HepG2 (cell line): Measurements from ENCODE around the gene MTMR6. TPM values are rescaled to one million over a fixed set of nuclear protein-coding genes. Genes with fewer than 3 reads are reported as not detected.

Experiments used
- ATAC-seq: fragments of 200-7000 bp; cut with Tn5 transposase; 3 replicates; pipeline ENCODE4 v1.9.1; 2020; ENCODE audit warnings: mild to moderate bottlenecking, moderate library complexity
- BruUV-seq: library from RNA; stranded (reverse); fragments of 400-500 nt; replicated peaks from 2 replicates; lab custom pipeline; 2021; lab: Mats Ljungman, UMichigan
- CTCF ChIA-PET: fragments of 300-600 bp; formaldehyde crosslinking; extraction: SDS; loops from one replicate; lab custom pipeline; 2021; ENCODE audit warnings: low total read pairs, inconsistent platforms, low intra/inter-chr PET ratio; lab: Yijun Ruan, JAX
- POLR2A ChIA-PET: fragments of 350-600 bp; sonication (Branson Sonifier 250); formaldehyde crosslinking; loops from one replicate; lab custom pipeline; 2020; ENCODE audit warnings: antibody characterized with exemption, inconsistent platforms; lab: Yijun Ruan, JAX
- DNase-seq: peaks from one replicate; pipeline ENCODE4 v3.0.0-alpha.2; 2015; ENCODE audit warnings: low spot score
- FAIRE-seq: peaks from 3 replicates; lab custom pipeline; 2011; peaks lifted over from hg19 to GRCh38; lab: Jason Lieb, UNC
- H2AFZ ChIP-seq: one replicate; pipeline ENCODE4 v1.6.1; 2011; ENCODE audit warnings: low read length, inconsistent platforms
- H3K27ac ChIP-seq: fragments of 300-600 bp; 3 replicates; pipeline ENCODE4 v1.8.0; 2011; ENCODE audit warnings: mixed run types, mild to moderate bottlenecking, mixed read lengths, low read length, inconsistent platforms; ENCODE audit not compliant: insufficient read depth; ENCODE audit errors: extremely low read length
- H3K27me3 ChIP-seq, 2 experiments: fragments of 200-600 bp in 1 of 2; 2 replicates in 1 of 2; 3 replicates in 1 of 2; pipeline versions ENCODE4 v1.6.0 to v1.8.0; 2011; ENCODE audit warnings: low read length in 2 of 2, mild to moderate bottlenecking in 2 of 2, moderate library complexity in 2 of 2, inconsistent platforms in 1 of 2; ENCODE audit not compliant: insufficient read depth in 2 of 2, control insufficient read depth in 1 of 2
- H3K36me3 ChIP-seq, 2 experiments: fragments of 200-600 bp in 1 of 2; replicated peaks in 1 of 2; 2 replicates in 1 of 2; 3 replicates in 1 of 2; pipeline versions ENCODE4 v1.5.1 to v1.8.0; 2011; ENCODE audit warnings: low read length in 2 of 2, inconsistent platforms in 1 of 2; ENCODE audit not compliant: insufficient read depth in 2 of 2, control insufficient read depth in 1 of 2
- H3K4me1 ChIP-seq: 2 replicates; pipeline ENCODE4 v1.5.1; 2012; ENCODE audit warnings: low read length, inconsistent platforms; ENCODE audit not compliant: insufficient read depth
- H3K4me2 ChIP-seq: 2 replicates; pipeline ENCODE4 v1.6.0; 2011; ENCODE audit warnings: low read depth, low read length, inconsistent platforms
- H3K4me3 ChIP-seq, 3 experiments: fragments of 200-600 bp in 1 of 3; sonication (generic), shearing (Covaris generic) in 1 of 3; replicated peaks in 1 of 3; 2 replicates each; pipeline ENCODE4 v1.5.1; 2011 to 2016; ENCODE audit warnings: low read length in 3 of 3, inconsistent platforms in 2 of 3, low read depth in 2 of 3, mild to moderate bottlenecking in 2 of 3, control low read depth in 1 of 3, mixed read lengths in 1 of 3; ENCODE audit not compliant: insufficient read depth in 1 of 3
- H3K79me2 ChIP-seq: one replicate; pipeline ENCODE4 v1.6.1; 2011; ENCODE audit warnings: low read length, inconsistent platforms; ENCODE audit not compliant: insufficient read depth
- H3K9ac ChIP-seq: 2 replicates; pipeline ENCODE4 v1.6.0; 2011; ENCODE audit warnings: mild to moderate bottlenecking, low read depth, low read length, inconsistent platforms; ENCODE audit not compliant: insufficient read depth
- H3K9me3 ChIP-seq: 2 replicates; pipeline ENCODE4 v1.5.1; 2012; ENCODE audit warnings: mild to moderate bottlenecking, low read length
- H4K20me1 ChIP-seq: 2 replicates; pipeline ENCODE4 v1.6.0; 2011; ENCODE audit warnings: inconsistent platforms, mild to moderate bottlenecking, low read length, moderate library complexity; ENCODE audit not compliant: insufficient read depth
- MAFF ChIP-seq: IDR thresholded peaks from 2 replicates; pipeline ENCODE4 v1.6.1; 2011; ENCODE audit warnings: low read depth, low read length, improper control_type of control experiment
- TRIM24 ChIP-seq: sonication (generic); formaldehyde crosslinking; IDR thresholded peaks from 2 replicates; pipeline ENCODE4 v1.8.0; 2022; ENCODE audit warnings: mild to moderate bottlenecking, missing genetic modification reagents
- ZBTB7B ChIP-seq: sonication (generic); formaldehyde crosslinking; IDR thresholded peaks from 2 replicates; pipeline ENCODE4 v1.4.0; 2020; ENCODE audit warnings: missing genetic modification reagents
- WGBS: methylation state at CpG from one replicate; pipeline ENCODE4 v1.1.6; 2017; ENCODE audit warnings: low lambda C conversion rate; 5-methylcytosine and 5-hydroxymethylcytosine counted together
- in situ Hi-C: cut with HindIII; loops from 2 replicates; pipeline ENCODE4 v1.10.0; 2017; ENCODE audit warnings: low pct_unique_long_range_greater_than_20kb; ENCODE audit not compliant: extremely low pct_ligation_motif_present
- intact Hi-C: fragments of 100-400 bp; cut with micrococcal nuclease; formaldehyde crosslinking; loops from one replicate; pipeline ENCODE4 v1.10.0; 2022; ENCODE audit not compliant: unreplicated experiment
- polyA plus RNA-seq, 8 experiments: library from polyadenylated mRNA; depleted of rRNA in 3 of 8; stranded (reverse) in 7 of 8; unstranded in 1 of 8; fragments of >200 nt; fragmentation: Illumina TruSeq in 4 of 8; extraction: Trizol in 4 of 8; gene quantifications; 2 replicates each; pipeline versions ENCODE4 v1.2.1 to v1.2.3, GENCODE V29; 2011 to 2016; ENCODE audit warnings: low read depth in 4 of 8, missing spikeins in 1 of 8, mixed read lengths in 1 of 8; ENCODE audit not compliant: insufficient read depth in 1 of 8
- total RNA-seq, 5 experiments: library from RNA; depleted of rRNA; stranded (reverse); fragments of >200 nt; fragmentation: Illumina TruSeq; extraction: Trizol; gene quantifications; 2 replicates each; pipeline ENCODE4 v1.2.3, GENCODE V29; 2016; ENCODE audit warnings: low read depth in 1 of 5
- TF ChIP-seq, protein P1 (sequence below): sonication (generic); formaldehyde crosslinking; IDR thresholded peaks from 2 replicates; pipeline ENCODE4 v1.5.1; 2020; ENCODE audit warnings: missing genetic modification reagents, mild to moderate bottlenecking, borderline replicate concordance
- TF ChIP-seq, protein P2 (sequence below): sonication (generic); formaldehyde crosslinking; conservative IDR thresholded peaks from 2 replicates; pipeline ENCODE4 v1.4.0; 2020; ENCODE audit warnings: missing genetic modification reagents
- TF ChIP-seq, protein P3 (sequence below): sonication (generic); formaldehyde crosslinking; IDR thresholded peaks from 2 replicates; pipeline ENCODE4 v1.5.1; 2020; ENCODE audit warnings: mild to moderate bottlenecking, missing genetic modification reagents

The MTMR6 gene
- total and polyA plus RNA-seq, 2 of the 13 experiments (the other 11 are each of a cell fraction or from before 2014, with no cell fraction given): 3.4 to 7.8 TPM

DNA sequence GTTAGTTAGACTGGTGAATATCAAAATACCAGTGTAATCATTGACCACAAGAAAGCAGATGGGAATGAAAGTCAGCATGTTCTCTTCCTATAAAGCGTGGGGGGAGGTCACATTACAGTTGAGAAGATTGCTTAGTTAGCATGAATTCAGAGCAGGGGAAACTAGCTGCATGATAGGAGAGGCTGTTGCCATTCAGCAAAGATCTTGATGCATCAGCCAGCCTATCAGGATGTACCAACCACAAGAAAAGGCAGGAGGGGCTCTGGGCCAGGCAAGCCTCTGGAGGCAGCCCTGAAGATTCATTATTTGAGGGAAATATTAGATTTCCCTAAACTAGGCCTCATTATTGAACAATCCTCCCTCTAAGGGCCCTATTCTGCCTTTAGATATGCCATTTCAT, 5.0 kb upstream of the MTMR6 start:
- Histone ChIP-seq H3K4me3 (no peak overlapping the region), H4K20me1 (no peaks in the 10 kb centered on the region), H3K27me3 (peaks cover 0 to 16% of the 10 kb centered on the region in 2 experiments; a peak in 2 of 5 replicates), H3K4me2 (no peak overlapping the region), H3K79me2 (no peaks in the 10 kb centered on the region), H2AFZ (no peak overlapping the region), H3K27ac (no peak overlapping the region), H3K9me3 (no peaks in the 10 kb centered on the region), H3K4me1 (peaks cover 10% of the 10 kb centered on the region; the same call in 1 of the 2 replicates), H3K36me3 (no peaks in the 10 kb centered on the region), H3K9ac (no peak overlapping the region)
- POLR2A ChIA-PET: no interaction called here
- in situ Hi-C loops (no loop called here), intact Hi-C loops (no loop called here)
- WGBS: 0% methylated on average over 1 of the region's 1 CpG
- TF ChIP-seq, protein P1, sequence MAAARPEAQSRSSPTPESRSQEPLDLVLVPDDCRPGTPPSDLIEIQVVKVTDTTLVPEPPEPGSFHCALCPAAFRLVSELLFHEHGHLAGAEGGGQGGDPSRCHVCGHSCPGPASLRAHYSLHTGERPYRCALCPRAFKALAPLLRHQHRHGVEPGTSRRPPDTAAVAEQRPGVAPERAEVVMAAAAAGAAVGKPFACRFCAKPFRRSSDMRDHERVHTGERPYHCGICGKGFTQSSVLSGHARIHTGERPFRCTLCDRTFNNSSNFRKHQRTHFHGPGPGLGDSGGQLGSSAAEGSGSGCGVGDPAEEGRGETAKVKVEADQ (CRISPR knock-in tag): no peak
- no peak for TF ChIP-seq ZBTB7B (CRISPR knock-in tag)
- no peak for TF ChIP-seq TRIM24 (CRISPR knock-in tag)
- 0 out of 2 replicates have a peak, but pooled peaks have one; percentile 17 for TF ChIP-seq MAFF
- TF ChIP-seq, protein P2, sequence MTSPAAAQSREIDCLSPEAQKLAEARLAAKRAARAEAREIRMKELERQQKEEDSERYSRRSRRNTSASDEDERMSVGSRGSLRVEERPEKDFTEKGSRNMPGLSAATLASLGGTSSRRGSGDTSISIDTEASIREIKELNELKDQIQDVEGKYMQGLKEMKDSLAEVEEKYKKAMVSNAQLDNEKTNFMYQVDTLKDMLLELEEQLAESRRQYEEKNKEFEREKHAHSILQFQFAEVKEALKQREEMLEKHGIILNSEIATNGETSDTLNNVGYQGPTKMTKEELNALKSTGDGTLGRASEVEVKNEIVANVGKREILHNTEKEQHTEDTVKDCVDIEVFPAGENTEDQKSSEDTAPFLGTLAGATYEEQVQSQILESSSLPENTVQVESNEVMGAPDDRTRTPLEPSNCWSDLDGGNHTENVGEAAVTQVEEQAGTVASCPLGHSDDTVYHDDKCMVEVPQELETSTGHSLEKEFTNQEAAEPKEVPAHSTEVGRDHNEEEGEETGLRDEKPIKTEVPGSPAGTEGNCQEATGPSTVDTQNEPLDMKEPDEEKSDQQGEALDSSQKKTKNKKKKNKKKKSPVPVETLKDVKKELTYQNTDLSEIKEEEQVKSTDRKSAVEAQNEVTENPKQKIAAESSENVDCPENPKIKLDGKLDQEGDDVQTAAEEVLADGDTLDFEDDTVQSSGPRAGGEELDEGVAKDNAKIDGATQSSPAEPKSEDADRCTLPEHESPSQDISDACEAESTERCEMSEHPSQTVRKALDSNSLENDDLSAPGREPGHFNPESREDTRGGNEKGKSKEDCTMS (CRISPR knock-in tag): no peak
- TF ChIP-seq, protein P3, sequence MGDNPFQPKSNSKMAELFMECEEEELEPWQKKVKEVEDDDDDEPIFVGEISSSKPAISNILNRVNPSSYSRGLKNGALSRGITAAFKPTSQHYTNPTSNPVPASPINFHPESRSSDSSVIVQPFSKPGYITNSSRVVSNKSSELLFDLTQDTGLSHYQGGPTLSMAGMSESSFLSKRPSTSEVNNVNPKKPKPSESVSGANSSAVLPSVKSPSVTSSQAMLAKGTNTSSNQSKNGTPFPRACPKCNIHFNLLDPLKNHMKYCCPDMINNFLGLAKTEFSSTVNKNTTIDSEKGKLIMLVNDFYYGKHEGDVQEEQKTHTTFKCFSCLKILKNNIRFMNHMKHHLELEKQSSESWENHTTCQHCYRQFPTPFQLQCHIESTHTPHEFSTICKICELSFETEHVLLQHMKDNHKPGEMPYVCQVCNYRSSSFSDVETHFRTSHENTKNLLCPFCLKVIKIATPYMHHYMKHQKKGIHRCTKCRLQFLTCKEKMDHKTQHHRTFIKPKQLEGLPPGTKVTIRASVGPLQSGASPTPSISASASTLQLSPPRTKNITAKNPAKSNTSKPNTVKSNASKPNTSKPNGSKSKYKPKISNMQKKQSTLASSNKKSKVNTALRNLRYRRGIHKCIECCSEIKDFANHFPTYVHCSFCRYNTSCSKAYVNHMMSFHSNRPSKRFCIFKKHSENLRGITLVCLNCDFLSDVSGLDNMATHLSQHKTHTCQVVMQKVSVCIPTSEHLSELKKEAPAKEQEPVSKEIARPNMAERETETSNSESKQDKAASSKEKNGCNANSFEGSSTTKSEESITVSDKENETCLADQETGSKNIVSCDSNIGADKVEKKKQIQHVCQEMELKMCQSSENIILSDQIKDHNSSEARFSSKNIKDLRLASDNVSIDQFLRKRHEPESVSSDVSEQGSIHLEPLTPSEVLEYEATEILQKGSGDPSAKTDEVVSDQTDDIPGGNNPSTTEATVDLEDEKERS (CRISPR knock-in tag): no peak
- no TSS peak for BruUV-seq
- no peak for DNase-seq
- no peak; the same call in 2 of the 3 replicates for ATAC-seq
- CTCF ChIA-PET: no interaction called here
- no peak for FAIRE-seq
